Mammary epithelial cell (primary cell): ENCODE results near the gene CD276.

ENCODE experiments used
- EZH2 ChIP-seq: IDR thresholded peaks from 2 replicates; pipeline ENCODE4 v1.6.1; 2012; ENCODE audit warnings: low read length, inconsistent platforms, borderline replicate concordance
- TF ChIP-seq, protein P1 (sequence below), 2 donors: IDR thresholded peaks in 1 of 2; conservative IDR thresholded peaks in 1 of 2; 2 replicates each; pipeline ENCODE4 v1.5.1; 2011 to 2012; ENCODE audit warnings: inconsistent platforms in 2 of 2, low read length in 2 of 2, mild to moderate bottlenecking in 2 of 2, control low read depth in 1 of 2, low read depth in 1 of 2; ENCODE audit not compliant: insufficient read depth in 1 of 2; ENCODE audit errors: extremely low read depth in 1 of 2

DNA sequence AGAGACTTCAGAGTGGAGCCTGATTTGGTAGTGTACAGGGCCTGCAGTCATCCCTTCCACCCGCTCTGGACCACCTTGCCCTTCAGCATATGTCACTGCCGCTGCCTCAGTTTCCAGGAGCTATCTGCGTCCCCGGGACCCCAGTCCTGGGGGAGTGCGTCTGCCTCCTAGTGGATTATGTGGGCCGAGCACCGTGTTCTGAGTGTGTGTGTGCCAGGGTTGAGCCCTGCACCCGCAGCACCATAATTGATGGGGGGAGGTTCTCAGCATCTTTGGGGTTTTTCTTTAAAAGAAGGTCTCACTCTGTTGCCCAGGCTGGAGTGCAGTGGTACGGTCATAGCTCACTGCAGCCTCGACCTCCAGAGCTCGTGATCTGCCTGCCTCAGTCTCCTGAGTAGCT lies 33.6 kb downstream of the CD276 start:
- TF ChIP-seq, protein P1, sequence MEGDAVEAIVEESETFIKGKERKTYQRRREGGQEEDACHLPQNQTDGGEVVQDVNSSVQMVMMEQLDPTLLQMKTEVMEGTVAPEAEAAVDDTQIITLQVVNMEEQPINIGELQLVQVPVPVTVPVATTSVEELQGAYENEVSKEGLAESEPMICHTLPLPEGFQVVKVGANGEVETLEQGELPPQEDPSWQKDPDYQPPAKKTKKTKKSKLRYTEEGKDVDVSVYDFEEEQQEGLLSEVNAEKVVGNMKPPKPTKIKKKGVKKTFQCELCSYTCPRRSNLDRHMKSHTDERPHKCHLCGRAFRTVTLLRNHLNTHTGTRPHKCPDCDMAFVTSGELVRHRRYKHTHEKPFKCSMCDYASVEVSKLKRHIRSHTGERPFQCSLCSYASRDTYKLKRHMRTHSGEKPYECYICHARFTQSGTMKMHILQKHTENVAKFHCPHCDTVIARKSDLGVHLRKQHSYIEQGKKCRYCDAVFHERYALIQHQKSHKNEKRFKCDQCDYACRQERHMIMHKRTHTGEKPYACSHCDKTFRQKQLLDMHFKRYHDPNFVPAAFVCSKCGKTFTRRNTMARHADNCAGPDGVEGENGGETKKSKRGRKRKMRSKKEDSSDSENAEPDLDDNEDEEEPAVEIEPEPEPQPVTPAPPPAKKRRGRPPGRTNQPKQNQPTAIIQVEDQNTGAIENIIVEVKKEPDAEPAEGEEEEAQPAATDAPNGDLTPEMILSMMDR (conservative IDR thresholded peaks at IDR 0.05 in 1 of 2, IDR thresholded peaks at IDR 0.05 in 1 of 2; ENCODE audit: extremely low read depth in 1 of 2, insufficient read depth in 1 of 2, low read depth in 1 of 2, low read length in 2 of 2): peak in 1 of 2 donors; percentile 10
- TF ChIP-seq EZH2: no peak
